Measurements from ENCODE around the gene CACNA1G. TPM values are rescaled to one million over a fixed set of nuclear protein-coding genes. Genes with fewer than 3 reads are reported as not detected.

The CACNA1G gene
- total RNA-seq, 3 donors from 2014 or later: 0.07 to 0.32 (median 0.12) TPM

GRCh38 chr17:50549969-50550368, 10.5 kb upstream of the CACNA1G start:
- Histone ChIP-seq H3K4me3 (no peak overlapping the region), H3K4me1 (ENCODE audit: low read depth) (peaks cover 16% of the 10 kb centered on the region), H3K9me3 (no peaks in the 10 kb centered on the region), H3K36me3 (ENCODE audit: low read depth) (no peaks in the 10 kb centered on the region)
- DNase-seq (peak in 1 of 3 donors; percentile 27), ATAC-seq (no peak)
- TF ChIP-seq CTCF (IDR thresholded peaks at IDR 0.05): no peak
- intact Hi-C loops (cut with DNase I, micrococcal nuclease): loop anchor here (5.0 to 10.0 kb wide), 6 partner anchors 65 to 405 kb away; partner anchors contain the start of gene ANKRD40 (in 1 of the 2)

GRCh38 chr17:50550661-50551432, 9.7 kb upstream of the CACNA1G start:
- Histone ChIP-seq H3K36me3 (ENCODE audit: low read depth) (no peaks in the 10 kb centered on the region), H3K9me3 (no peaks in the 10 kb centered on the region), H3K4me3 (no peak overlapping the region), H3K4me1 (ENCODE audit: low read depth) (peaks cover 14% of the 10 kb centered on the region)
- intact Hi-C loops (cut with DNase I, micrococcal nuclease): loop anchor here (10.0 kb wide), 2 partner anchors 134 to 404 kb away; no protein-coding TSS in a partner anchor
- DNase-seq (peak; percentile 73 to 79 (median 78)), ATAC-seq (peak; percentile 53)
- peak; percentile 32 for TF ChIP-seq CTCF (IDR thresholded peaks at IDR 0.05)

- no peaks in the 10 kb centered on the region for H3K9me3 ChIP-seq
- H3K4me3 ChIP-seq: no peak overlapping the region
- H3K36me3 ChIP-seq (ENCODE audit: low read depth): no peaks in the 10 kb centered on the region
- no peak for TF ChIP-seq CTCF (IDR thresholded peaks at IDR 0.05)
- ATAC-seq (no peak), DNase-seq (peak in 1 of 3 donors; percentile 26)
- intact Hi-C loops (cut with DNase I, micrococcal nuclease): loop anchor here (10.0 kb wide), 2 partner anchors 133 to 403 kb away; no protein-coding TSS in a partner anchor
- H3K4me1 ChIP-seq (ENCODE audit: low read depth): peaks cover 13% of the 10 kb centered on the region
Observed at GRCh38 chr17:50551433-50551815, 9.1 kb upstream of the CACNA1G start.

- H3K9me3 ChIP-seq: no peaks in the 10 kb centered on the region
- no peak for TF ChIP-seq CTCF (IDR thresholded peaks at IDR 0.05)
- ATAC-seq (no peak), DNase-seq (no peak)
- no peak overlapping the region for H3K4me3 ChIP-seq
- intact Hi-C loops (cut with DNase I, micrococcal nuclease): loop anchor here (10.0 kb wide), 2 partner anchors 133 to 403 kb away; no protein-coding TSS in a partner anchor
- peaks cover 11% of the 10 kb centered on the region for H3K4me1 ChIP-seq (ENCODE audit: low read depth)
- H3K36me3 ChIP-seq (ENCODE audit: low read depth): no peaks in the 10 kb centered on the region
Observed at GRCh38 chr17:50551884-50552283, 8.6 kb upstream of the CACNA1G start.

GRCh38 chr17:50554201-50554600, 6.3 kb upstream of the CACNA1G start:
- no peaks in the 10 kb centered on the region for H3K9me3 ChIP-seq
- DNase-seq (no peak), ATAC-seq (no peak)
- H3K4me1 ChIP-seq (ENCODE audit: low read depth): peaks cover 7% of the 10 kb centered on the region
- H3K36me3 ChIP-seq (ENCODE audit: low read depth): no peaks in the 10 kb centered on the region
- TF ChIP-seq CTCF (IDR thresholded peaks at IDR 0.05): no peak
- intact Hi-C loops (cut with DNase I, micrococcal nuclease): loop anchor here (10.0 kb wide), 2 partner anchors 131 to 401 kb away; no protein-coding TSS in a partner anchor
- H3K4me3 ChIP-seq: no peak overlapping the region
